ENCODE data around the gene SPACA7.
"Not testable (repeated sequence)": the region's sequence is repeated elsewhere in the genome, so short reads cannot be mapped to it uniquely, and the experiment has no call there.

Gene SPACA7

GRCh38 chr13:112432734-112433133, 56.6 kb downstream of the SPACA7 start:
- DNase-seq: not testable (repeated sequence)

- not testable (repeated sequence) for DNase-seq
These were observed 57.4 kb downstream of the SPACA7 start for GRCh38 chr13:112433517-112433916.

GRCh38 chr13:112434032-112434431, 57.9 kb downstream of the SPACA7 start:
- no peak for DNase-seq

- no peak for DNase-seq
These were observed 58.9 kb downstream of the SPACA7 start for GRCh38 chr13:112434937-112435523.

- DNase-seq: no peak
These were observed 59.8 kb downstream of the SPACA7 start for GRCh38 chr13:112435973-112436372.

DNA sequence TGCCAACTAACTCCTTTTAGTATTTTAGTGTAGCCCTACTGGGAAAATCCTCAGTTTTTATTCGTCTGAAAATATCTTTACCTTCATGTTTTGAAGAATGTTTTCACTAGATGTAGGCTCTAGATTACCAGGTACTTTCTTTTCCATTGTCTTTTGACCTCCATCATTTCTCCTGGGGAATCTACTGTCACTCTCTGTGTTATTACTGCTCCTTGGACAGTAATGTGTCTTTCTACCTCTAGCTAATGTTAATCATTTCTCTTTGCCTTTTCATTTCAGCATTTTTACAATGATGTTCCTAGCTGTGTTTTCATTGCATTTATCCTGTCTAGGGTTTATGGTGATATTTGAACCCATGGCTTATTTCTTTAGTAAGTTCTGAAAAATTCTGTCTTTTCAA, 61.9 kb downstream of the SPACA7 start:
- DNase-seq: no peak

- DNase-seq: no peak
These were observed 62.4 kb downstream of the SPACA7 start for GRCh38 chr13:112438515-112438914.

- no peak for DNase-seq
These were observed 65.1 kb downstream of the SPACA7 start for GRCh38 chr13:112441226-112441625.

DNA sequence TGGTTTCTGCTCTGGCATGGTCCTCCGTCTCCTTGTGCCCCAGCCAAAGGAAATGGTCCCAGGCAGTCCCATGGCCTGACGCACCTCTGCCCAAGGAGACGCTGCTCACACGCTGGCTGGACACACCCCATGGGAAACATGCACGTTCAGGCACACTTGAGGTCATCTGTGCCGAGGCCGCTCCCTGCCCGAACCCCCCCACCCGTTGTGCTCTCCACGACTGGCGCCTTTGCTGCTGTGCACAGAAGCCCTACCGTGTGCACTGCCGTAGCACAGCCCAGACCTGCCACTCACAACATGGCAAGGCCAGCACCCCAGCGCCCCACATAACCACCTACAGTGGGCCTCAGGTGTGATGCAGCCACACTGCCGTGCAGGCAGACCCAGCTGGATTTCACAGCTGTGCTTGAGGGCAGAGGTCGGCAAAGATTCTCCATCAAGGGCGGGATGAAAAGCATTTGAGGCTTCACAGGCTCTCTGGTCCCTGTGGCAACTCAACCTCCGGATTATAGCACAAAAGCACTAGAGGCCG, 65.7 kb downstream of the SPACA7 start:
- no peak for DNase-seq

- no peak for DNase-seq
These were observed 66.4 kb downstream of the SPACA7 start for GRCh38 chr13:112442483-112443090.

DNA sequence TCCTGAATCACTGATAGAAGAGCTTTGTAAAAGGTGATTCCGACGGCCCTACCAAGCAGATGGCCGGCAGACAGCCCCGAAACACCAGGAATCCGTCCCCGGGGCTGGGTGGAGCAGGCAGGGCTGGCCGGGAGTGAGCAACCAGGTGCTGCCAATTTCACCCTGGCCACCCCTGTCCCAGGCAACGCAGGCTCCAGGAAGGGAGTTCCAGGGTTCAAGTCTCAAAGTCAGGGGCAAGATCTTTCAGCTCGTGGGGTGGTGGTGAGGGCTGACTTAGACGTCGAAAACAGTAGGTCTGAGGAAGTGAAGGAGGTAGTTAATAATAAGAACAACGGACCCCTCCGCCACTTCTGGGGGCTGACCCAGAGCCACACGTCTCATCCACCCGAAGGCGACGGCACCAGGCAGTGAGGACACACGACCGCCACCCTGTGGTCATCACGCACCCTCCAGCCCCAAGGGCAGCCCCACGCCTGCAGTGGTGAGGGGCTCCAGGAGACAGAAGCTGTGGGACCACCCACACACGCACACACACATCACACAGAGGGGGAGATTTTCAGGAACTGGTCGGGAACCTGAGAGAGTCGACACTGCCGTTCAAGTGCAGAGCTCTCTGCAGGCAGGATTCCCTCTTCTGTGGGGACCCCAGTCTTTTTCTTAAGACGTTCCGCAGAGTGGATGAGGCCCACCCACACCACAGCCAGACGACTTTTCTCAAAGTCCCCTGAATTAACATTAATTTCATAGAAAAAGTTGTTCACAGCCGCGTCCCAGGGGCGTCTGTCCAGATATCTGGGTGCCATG, 67.2 kb downstream of the SPACA7 start:
- DNase-seq: no peak

- DNase-seq: peak; percentile 63
These were observed 67.8 kb downstream of the SPACA7 start for GRCh38 chr13:112443995-112444311.

- no peak for DNase-seq
These were observed 68.6 kb downstream of the SPACA7 start for GRCh38 chr13:112444416-112445399.

GRCh38 chr13:112445411-112446271, 69.5 kb downstream of the SPACA7 start:
- DNase-seq: no peak

- DNase-seq: no peak
These were observed 70.2 kb downstream of the SPACA7 start for GRCh38 chr13:112446347-112446861.

GRCh38 chr13:112446867-112447266, 70.7 kb downstream of the SPACA7 start:
- no peak for DNase-seq

GRCh38 chr13:112447306-112447705, 71.2 kb downstream of the SPACA7 start:
- no peak for DNase-seq

GRCh38 chr13:112447761-112448603, 71.8 kb downstream of the SPACA7 start:
- DNase-seq: no peak

DNA sequence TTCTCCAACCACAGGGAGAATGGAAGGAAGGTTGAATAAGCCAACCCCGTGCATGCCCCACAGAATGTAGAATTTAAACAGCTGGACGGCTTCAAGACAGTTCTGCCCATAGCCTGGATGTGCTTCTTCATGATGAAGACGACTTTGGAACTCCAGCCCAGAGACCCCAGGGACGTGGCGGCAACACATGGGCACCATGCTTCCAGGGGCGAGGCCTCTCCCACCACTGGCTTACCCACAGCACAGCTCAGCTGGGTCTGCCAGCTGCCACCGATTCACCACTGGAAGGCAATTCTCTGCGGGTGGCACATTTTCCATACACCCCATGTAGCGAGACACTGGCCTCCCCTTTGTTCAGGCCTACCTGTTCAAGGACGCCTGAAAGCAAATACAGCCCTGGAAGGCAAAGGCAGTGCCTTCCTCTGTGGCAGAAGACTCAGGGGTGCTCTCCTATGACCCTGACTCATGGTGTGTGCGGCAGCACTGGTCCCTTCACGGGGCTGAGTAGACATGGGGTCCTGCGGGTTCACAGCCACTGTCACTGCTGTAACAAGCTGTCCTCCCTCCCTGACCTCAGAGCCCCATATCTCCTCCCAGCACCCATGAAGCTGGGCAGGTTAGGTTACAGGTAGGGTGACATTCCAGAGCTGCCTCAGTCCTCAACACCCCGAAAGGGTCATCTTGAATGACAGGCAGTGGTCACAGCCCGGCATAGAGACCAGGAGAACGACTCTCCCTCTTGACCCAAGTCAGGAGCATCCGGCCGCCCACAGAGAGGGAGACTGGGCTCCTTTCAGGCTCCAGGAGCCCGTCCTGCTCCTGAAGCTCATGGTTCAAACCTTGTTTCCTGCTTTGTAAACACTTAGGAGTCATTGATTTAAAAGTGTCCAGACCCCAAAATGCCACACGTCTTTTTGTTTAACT, 72.7 kb downstream of the SPACA7 start:
- DNase-seq: no peak

Data from activated CD4-positive, alpha-beta T cell treated with anti-CD3 and anti-CD28 coated beads, Interleukin-2, amount 50 U/mL, for 16 hours (primary cell).